Testis (tissue), 2 donors: Measurements from ENCODE around the gene CRYBA1.

Experiments used
- CTCF ChIP-seq, 3 experiments: fragments of 450-650 bp in 2 of 3; fragments of 200-600 bp in 1 of 3; sonication (generic) in 1 of 3; IDR thresholded peaks; one replicate each; pipeline ENCODE4 v1.5.1; 2016 to 2019; ENCODE audit warnings: antibody characterized with exemption in 3 of 3, mild to moderate bottlenecking in 2 of 3, moderate library complexity in 1 of 3
- POLR2A ChIP-seq: fragments of 450-650 bp; IDR thresholded peaks from one replicate; pipeline ENCODE4 v1.6.1; 2017; ENCODE audit warnings: antibody characterized with exemption, mild to moderate bottlenecking, moderate library complexity

DNA sequence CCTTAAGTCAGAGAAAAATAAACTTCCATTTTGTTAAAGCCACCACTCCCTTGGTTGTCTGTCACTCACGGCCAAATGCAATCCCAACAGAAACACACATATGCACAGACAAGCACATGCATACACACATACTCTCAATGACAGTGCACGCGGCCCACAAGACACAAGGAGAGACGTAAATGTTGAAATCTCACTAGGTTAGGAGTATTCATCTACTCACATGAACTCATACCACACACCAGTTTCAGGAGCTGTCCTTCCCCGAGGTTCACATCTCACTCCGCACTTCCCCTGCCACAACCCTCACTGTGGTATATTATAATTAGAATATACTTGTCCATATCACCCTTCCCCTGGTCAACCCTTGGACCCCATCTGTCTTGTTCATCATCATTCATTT, 30.5 kb upstream of the CRYBA1 start:
- TF ChIP-seq CTCF (IDR thresholded peaks at IDR 0.05) = no peak
- no peak for TF ChIP-seq POLR2A
